Lung (tissue), 12 donors: ENCODE measurements around the gene NSMCE3. TPM values are rescaled to one million over a fixed set of nuclear protein-coding genes. Genes with fewer than 3 reads are reported as not detected.
A peak's percentile ranks its signal among the peaks of the same experiment; 100 is the strongest.

Experiments used
- ATAC-seq: fragments of 200-7000 bp; cut with Tn5 transposase; one replicate; pipeline ENCODE4 v1.9.1; 2020; ENCODE audit warnings: moderate number of reproducible peaks; ENCODE audit not compliant: insufficient read depth, low FRiP score
- DNase-seq, 3 donors: peaks; one replicate each; pipeline ENCODE4 v3.0.0-alpha.2; 2013 to 2017
- H3K27ac ChIP-seq, 2 donors: one replicate each; pipeline ENCODE4 v1.5.1; 2013; ENCODE audit warnings: mild to moderate bottlenecking in 2 of 2, moderate library complexity in 2 of 2, control low read depth in 1 of 2, inconsistent platforms in 1 of 2, low read depth in 1 of 2, low read length in 1 of 2
- H3K27me3 ChIP-seq, 3 donors: one replicate each; pipeline ENCODE4 v1.5.1; 2013; ENCODE audit warnings: low read length in 2 of 3; ENCODE audit not compliant: control insufficient read depth in 3 of 3, insufficient read depth in 3 of 3
- H3K36me3 ChIP-seq, 4 donors: one replicate each; pipeline ENCODE4 v1.5.1; 2013; ENCODE audit warnings: low read length in 4 of 4, mild to moderate bottlenecking in 1 of 4, moderate library complexity in 1 of 4; ENCODE audit not compliant: control insufficient read depth in 4 of 4, insufficient read depth in 4 of 4
- H3K4me1 ChIP-seq, 5 donors: one replicate each; pipeline ENCODE4 v1.5.1; 2013; ENCODE audit warnings: low read length in 5 of 5, mild to moderate bottlenecking in 2 of 5, moderate library complexity in 1 of 5; ENCODE audit not compliant: control insufficient read depth in 5 of 5, insufficient read depth in 5 of 5
- H3K4me3 ChIP-seq: one replicate; pipeline ENCODE4 v1.5.1; 2013; ENCODE audit warnings: mild to moderate bottlenecking, control low read depth, moderate library complexity
- H3K9ac ChIP-seq, 2 donors: one replicate each; pipeline ENCODE4 v1.5.1; 2013; ENCODE audit warnings: low read length in 2 of 2, control low read depth in 1 of 2; ENCODE audit not compliant: insufficient read depth in 1 of 2
- H3K9me3 ChIP-seq, 4 donors: one replicate each; pipeline ENCODE4 v1.5.1; 2013; ENCODE audit warnings: low read length in 3 of 4, mild to moderate bottlenecking in 1 of 4, moderate library complexity in 1 of 4; ENCODE audit not compliant: control insufficient read depth in 4 of 4, insufficient read depth in 3 of 4
- WGBS, 2 donors: extraction: QIAGEN DNeasy Blood & Tissue Kit; methylation state at CpG; one replicate each; pipeline ENCODE4 v1.1.7; 2013; 5-methylcytosine and 5-hydroxymethylcytosine counted together
- polyA plus RNA-seq, 2 donors: library from polyadenylated mRNA; stranded (reverse); fragments of 200-250 nt; gene quantifications; one replicate each; pipeline ENCODE4 v1.2.1, GENCODE V29; 2013
- total RNA-seq, 2 donors: library from RNA; depleted of rRNA in 1 of 2; stranded (reverse); fragments of >200 nt in 1 of 2; gene quantifications; one replicate each; pipeline ENCODE4 v1.2.1, GENCODE V29; 2014 to 2021
- TF ChIP-seq, protein P1 (sequence below): IDR thresholded peaks from 2 replicates; pipeline ENCODE4 v1.5.1; 2012; ENCODE audit warnings: mild to moderate bottlenecking; ENCODE audit errors: control extremely low read depth, extremely low read depth
- donor health status: control.
- donor health status: control.
- donor health status: Bipolar disorder and iron deficiency.
- donor health status: healthy.
- donor health status: DM: yes; HTN: yes; CAD: no.

NSMCE3 gene
- total and polyA plus RNA-seq, 4 donors: 4.8 to 11.4 (median 6.0) TPM

DNA sequence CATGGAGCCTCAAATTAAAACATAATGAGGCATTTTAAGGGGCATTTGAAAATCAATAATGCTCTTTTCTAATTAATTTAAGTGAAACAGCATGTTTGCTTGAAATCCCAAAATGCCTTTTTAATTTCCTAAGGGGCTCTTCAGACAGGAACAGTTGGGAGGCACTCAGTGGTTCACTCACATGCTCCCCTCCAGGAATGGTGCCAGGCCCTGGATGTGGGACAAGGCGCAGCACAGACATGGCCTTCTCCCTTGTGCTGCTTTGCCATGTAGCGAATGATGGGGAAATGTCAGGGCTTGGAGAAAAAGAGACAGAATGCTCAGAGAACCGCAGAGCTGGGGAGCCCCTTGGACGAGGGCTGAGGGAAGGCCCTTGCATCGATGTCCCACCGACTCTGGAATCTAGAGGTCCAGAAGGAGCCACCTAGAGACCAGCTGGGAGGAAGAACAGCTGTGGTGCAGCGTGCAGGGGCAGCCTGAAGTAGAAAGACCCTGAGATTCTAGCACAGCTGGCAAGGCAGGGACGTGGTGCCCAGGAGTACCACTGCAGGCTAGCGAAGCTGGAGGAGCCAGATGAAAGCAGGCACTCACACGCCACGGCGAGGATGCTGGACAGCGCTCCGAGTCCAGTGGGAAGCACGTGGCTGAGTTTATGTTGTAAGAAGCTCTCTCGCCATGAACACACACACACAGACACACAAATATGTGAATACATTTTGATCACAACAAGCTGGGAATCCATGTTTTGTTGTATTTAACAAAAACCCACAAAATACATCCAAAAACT, 27.0 kb downstream of the NSMCE3 start:
- TF ChIP-seq, protein P1, sequence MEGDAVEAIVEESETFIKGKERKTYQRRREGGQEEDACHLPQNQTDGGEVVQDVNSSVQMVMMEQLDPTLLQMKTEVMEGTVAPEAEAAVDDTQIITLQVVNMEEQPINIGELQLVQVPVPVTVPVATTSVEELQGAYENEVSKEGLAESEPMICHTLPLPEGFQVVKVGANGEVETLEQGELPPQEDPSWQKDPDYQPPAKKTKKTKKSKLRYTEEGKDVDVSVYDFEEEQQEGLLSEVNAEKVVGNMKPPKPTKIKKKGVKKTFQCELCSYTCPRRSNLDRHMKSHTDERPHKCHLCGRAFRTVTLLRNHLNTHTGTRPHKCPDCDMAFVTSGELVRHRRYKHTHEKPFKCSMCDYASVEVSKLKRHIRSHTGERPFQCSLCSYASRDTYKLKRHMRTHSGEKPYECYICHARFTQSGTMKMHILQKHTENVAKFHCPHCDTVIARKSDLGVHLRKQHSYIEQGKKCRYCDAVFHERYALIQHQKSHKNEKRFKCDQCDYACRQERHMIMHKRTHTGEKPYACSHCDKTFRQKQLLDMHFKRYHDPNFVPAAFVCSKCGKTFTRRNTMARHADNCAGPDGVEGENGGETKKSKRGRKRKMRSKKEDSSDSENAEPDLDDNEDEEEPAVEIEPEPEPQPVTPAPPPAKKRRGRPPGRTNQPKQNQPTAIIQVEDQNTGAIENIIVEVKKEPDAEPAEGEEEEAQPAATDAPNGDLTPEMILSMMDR: no peak
- Histone ChIP-seq H3K4me3 (no peak overlapping the region), H3K9me3 (no peaks in the 10 kb centered on the region), H3K36me3 (no peaks in the 10 kb centered on the region), H3K27ac (no peak overlapping the region), H3K4me1 (no peaks in the 10 kb centered on the region), H3K27me3 (no peaks in the 10 kb centered on the region), H3K9ac (no peak overlapping the region)
- 73 to 84% methylated on average over 16 of the region's 16 CpGs for WGBS, 2 donors
- ATAC-seq: no peak
- DNase-seq: peak in 2 of 3 donors; percentile 9 to 57

DNA sequence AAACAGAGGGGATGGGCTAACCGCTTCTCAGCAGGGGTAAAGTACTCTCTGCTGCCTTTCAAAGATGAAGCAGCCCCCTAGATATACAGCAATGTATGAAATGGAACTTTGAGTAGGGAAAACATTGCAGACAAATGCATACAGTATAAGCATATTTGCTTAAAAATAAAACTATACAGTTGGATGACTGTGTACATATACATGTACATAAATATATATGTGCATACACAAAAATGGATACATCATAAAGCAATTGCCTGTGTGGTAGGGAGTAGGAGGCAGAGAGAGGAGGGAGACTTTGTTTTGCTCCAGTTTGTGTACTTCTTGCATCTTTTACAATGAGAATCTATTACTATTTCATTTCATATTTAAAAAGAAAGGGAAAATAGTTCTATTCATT, 28.4 kb downstream of the NSMCE3 start:
- Histone ChIP-seq H3K4me3 (no peak overlapping the region), H3K9me3 (no peaks in the 10 kb centered on the region), H3K4me1 (no peaks in the 10 kb centered on the region), H3K9ac (no peak overlapping the region), H3K27me3 (no peaks in the 10 kb centered on the region), H3K36me3 (no peaks in the 10 kb centered on the region), H3K27ac (no peak overlapping the region)
- TF ChIP-seq, protein P1: no peak
- ATAC-seq (no peak), DNase-seq (no peak)
- 90 to 96% methylated on average over 1 of the region's 1 CpG for WGBS, 2 donors

DNA sequence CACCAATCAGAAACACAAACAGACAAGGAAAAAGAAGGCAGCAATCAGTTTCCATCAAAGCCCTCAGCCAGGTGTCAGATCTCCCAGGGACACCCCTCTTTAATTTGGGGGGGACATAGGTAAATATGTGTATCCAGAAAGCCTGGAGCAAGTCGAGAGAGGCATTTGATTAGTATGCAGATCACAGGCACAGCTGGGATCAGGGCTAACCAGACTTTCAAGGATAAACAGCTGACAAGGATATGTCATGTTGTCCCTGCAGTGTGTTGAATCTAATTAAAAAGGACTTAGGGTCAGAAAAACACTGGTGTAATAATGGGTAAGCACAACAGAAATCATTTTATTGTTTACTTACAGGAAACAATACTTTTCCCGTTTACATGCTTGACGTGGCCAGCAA, 30.2 kb downstream of the NSMCE3 start:
- Histone ChIP-seq H3K4me1 (no peaks in the 10 kb centered on the region), H3K4me3 (no peak overlapping the region), H3K36me3 (no peaks in the 10 kb centered on the region), H3K9me3 (peaks cover 0 to 2% (median 0%) of the 10 kb centered on the region in 4 donors), H3K27ac (no peak overlapping the region), H3K9ac (no peak overlapping the region), H3K27me3 (no peaks in the 10 kb centered on the region)
- DNase-seq (no peak), ATAC-seq (no peak)
- 43 to 51% methylated on average over 3 of the region's 3 CpGs for WGBS, 2 donors
- TF ChIP-seq, protein P1: no peak
